Kidney epithelial cell (primary cell): ENCODE measurements around the gene CAMK2D. TPM values are rescaled to one million over a fixed set of nuclear protein-coding genes. Genes with fewer than 3 reads are reported as not detected.

ENCODE experiments used
- DNase-seq: peaks from one replicate; pipeline ENCODE4 v3.0.0-alpha.2; 2010; ENCODE audit warnings: low read depth
- H3K27me3 ChIP-seq: 2 replicates; pipeline ENCODE4 v1.6.0; 2011; ENCODE audit warnings: low read length; ENCODE audit not compliant: control insufficient read depth, insufficient read depth
- H3K36me3 ChIP-seq: 2 replicates; pipeline ENCODE4 v1.5.1; 2011; ENCODE audit warnings: low read length; ENCODE audit not compliant: control insufficient read depth, insufficient read depth
- H3K4me3 ChIP-seq: 2 replicates; pipeline ENCODE4 v1.5.1; 2011; ENCODE audit warnings: low read depth, mild to moderate bottlenecking, control low read depth, low read length
- CTCF ChIP-seq: IDR thresholded peaks from 2 replicates; pipeline ENCODE4 v1.5.1; 2011; ENCODE audit warnings: mild to moderate bottlenecking, moderate library complexity, low read length, control low read depth, inconsistent platforms; ENCODE audit not compliant: insufficient read depth, poor library complexity, severe bottlenecking
- total RNA-seq: library from RNA; depleted of rRNA; stranded (reverse); fragments of >200 nt; gene quantifications from 2 replicates; pipeline ENCODE4 v1.2.3, GENCODE V29; 2015

The CAMK2D gene
- total RNA-seq, 1 donor from 2014 or later: 36.2 TPM

GRCh38 chr4:113637363-113637762 is 124.2 kb downstream of the CAMK2D start:
- TF ChIP-seq CTCF: no peak
- Histone ChIP-seq H3K4me3 (no peak overlapping the region), H3K27me3 (no peaks in the 10 kb centered on the region), H3K36me3 (no peaks in the 10 kb centered on the region)
- DNase-seq: no peak

DNA sequence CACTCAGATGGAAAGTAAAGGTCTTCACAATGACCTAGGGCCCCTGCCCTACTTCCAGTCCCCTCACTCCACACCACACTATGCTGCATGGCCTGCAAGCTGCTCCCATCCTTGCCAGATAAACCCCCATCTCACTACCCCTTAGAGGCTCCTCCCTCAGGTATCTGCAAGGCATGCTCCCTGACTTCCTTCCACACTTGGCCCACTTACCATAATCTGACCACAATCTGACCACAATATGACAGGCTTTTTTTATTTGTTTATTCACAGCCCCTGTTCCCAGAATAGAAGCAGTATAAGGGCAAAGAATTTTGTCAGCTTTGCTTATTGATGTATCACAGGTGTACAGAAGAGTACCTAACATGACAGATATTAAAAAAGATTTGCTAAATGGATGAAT is 124.7 kb downstream of the CAMK2D start:
- DNase-seq: no peak
- H3K36me3 ChIP-seq: no peaks in the 10 kb centered on the region
- H3K27me3 ChIP-seq: no peaks in the 10 kb centered on the region
- TF ChIP-seq CTCF: no peak
- H3K4me3 ChIP-seq: no peak overlapping the region

DNA sequence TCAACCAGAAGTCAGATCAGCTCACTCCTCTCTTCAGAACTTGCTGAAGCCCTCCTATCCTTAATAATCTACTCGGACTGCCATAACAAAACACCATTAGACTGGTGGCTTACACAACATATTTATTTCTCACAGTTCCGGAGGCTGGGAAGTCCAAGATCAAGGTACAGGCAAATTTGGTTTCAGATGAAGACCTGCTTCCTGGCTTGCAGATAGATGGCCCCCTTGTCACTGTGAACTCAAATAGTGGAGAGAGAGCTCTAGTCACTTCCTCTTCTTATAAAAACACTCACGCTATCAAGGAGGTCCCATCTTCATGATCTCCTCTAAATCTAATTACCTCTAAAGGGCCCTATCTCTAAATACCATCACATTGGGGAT is 125.1 kb downstream of the CAMK2D start:
- H3K36me3 ChIP-seq: no peaks in the 10 kb centered on the region
- no peak for TF ChIP-seq CTCF
- no peak overlapping the region for H3K4me3 ChIP-seq
- DNase-seq: no peak
- no peaks in the 10 kb centered on the region for H3K27me3 ChIP-seq

GRCh38 chr4:113635739-113636437 is 125.7 kb downstream of the CAMK2D start:
- Histone ChIP-seq H3K36me3 (no peaks in the 10 kb centered on the region), H3K27me3 (no peaks in the 10 kb centered on the region), H3K4me3 (no peak overlapping the region)
- DNase-seq: no peak
- no peak for TF ChIP-seq CTCF

DNA sequence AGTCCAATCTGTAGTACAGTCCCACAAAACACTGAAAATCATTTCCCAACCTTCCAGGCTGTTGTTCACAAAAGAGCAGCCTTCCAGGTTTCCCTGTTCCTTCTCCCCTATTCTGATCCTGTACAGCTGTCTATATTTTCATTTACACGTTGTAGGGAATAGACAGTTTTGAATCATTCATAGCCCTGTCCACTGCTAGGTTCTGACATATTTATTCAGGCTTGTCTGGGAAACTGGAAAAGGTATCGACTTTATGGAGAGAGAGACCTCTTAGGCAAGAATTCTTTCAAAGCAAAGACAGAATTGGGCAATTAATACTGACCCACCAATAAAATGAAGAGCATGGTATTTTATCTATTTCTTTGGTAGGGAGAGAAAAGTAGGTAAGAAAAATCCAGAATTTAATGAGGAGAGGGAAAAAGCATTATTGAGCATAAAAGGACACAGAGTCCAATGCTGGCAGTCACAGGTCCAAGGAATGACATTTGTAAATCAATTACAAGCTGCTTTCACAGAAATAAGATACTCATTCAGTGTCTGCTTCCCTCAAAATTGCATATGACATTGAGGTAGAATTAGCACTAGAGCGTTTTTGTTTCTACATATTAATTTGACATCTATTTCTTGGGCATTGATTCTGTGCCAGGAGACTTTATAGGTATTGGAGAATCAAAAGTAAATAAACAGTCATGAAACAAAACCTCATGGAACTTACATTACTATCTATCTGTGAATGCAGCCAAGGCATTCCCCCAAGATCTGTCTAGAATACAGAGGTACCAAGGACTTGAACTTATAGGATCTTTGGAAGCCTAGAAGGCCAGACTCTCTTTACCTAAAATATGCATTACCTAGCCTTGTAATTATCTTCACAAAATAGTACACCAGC is 127.2 kb downstream of the CAMK2D start:
- Histone ChIP-seq H3K4me3 (no peak overlapping the region), H3K27me3 (no peaks in the 10 kb centered on the region), H3K36me3 (no peaks in the 10 kb centered on the region)
- TF ChIP-seq CTCF: no peak
- DNase-seq: no peak
